HG03135 (cell line): ENCODE results near the gene JUP.

ENCODE experiments used
- ATAC-seq: cut with Tn5 transposase; IDR thresholded peaks from one replicate; pipeline ENCODE4 v1.9.1; 2021; ENCODE audit warnings: mild to moderate bottlenecking, moderate library complexity; ENCODE audit not compliant: unreplicated experiment

Gene JUP

GRCh38 chr17:41724476-41725050 lies 61.9 kb downstream of the JUP start:
- ATAC-seq, result no peak

GRCh38 chr17:41723801-41724475 lies 62.6 kb downstream of the JUP start:
- no peak for ATAC-seq

GRCh38 chr17:41722231-41722630 lies 64.3 kb downstream of the JUP start:
- no peak for ATAC-seq

- no peak for ATAC-seq
Observed at GRCh38 chr17:41718287-41718645, 68.2 kb downstream of the JUP start.

GRCh38 chr17:41717408-41718286 lies 68.9 kb downstream of the JUP start:
- ATAC-seq, result no peak

GRCh38 chr17:41711669-41712400 lies 74.7 kb downstream of the JUP start, which contains the start of gene GAST:
Gene GAST (plus strand): TSS chr17:41712331. CDS start chr17:41715437, 3,106 bp downstream.
- ATAC-seq, result no peak

- no peak for ATAC-seq
Observed at GRCh38 chr17:41710472-41711090, 75.9 kb downstream of the JUP start.

- no peak for ATAC-seq
Observed at GRCh38 chr17:41707803-41708669, 78.5 kb downstream of the JUP start.

- ATAC-seq, result no peak
Observed at GRCh38 chr17:41705271-41705991, 81.1 kb downstream of the JUP start.
